ENCODE measurements around the gene FAM217B. TPM values are rescaled to one million over a fixed set of nuclear protein-coding genes. Genes with fewer than 3 reads are reported as not detected.

The FAM217B gene
- polyA plus RNA-seq, 1 of the 3 experiments (the other 2 are of a cell fraction) = 3.0 TPM

- no peak for TF ChIP-seq CTCF (IDR thresholded peaks at IDR 0.05)
- TF ChIP-seq, protein P1, sequence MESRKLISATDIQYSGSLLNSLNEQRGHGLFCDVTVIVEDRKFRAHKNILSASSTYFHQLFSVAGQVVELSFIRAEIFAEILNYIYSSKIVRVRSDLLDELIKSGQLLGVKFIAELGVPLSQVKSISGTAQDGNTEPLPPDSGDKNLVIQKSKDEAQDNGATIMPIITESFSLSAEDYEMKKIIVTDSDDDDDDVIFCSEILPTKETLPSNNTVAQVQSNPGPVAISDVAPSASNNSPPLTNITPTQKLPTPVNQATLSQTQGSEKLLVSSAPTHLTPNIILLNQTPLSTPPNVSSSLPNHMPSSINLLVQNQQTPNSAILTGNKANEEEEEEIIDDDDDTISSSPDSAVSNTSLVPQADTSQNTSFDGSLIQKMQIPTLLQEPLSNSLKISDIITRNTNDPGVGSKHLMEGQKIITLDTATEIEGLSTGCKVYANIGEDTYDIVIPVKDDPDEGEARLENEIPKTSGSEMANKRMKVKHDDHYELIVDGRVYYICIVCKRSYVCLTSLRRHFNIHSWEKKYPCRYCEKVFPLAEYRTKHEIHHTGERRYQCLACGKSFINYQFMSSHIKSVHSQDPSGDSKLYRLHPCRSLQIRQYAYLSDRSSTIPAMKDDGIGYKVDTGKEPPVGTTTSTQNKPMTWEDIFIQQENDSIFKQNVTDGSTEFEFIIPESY (IDR thresholded peaks at IDR 0.05; ENCODE audit: borderline replicate concordance, low read depth) = no peak
- TF ChIP-seq GATA2 (CRISPR knock-in tag; IDR thresholded peaks at IDR 0.05) = no peak
Observed at GRCh38 chr20:59985164-59985563, 45.0 kb downstream of the FAM217B start (continued).

DNA sequence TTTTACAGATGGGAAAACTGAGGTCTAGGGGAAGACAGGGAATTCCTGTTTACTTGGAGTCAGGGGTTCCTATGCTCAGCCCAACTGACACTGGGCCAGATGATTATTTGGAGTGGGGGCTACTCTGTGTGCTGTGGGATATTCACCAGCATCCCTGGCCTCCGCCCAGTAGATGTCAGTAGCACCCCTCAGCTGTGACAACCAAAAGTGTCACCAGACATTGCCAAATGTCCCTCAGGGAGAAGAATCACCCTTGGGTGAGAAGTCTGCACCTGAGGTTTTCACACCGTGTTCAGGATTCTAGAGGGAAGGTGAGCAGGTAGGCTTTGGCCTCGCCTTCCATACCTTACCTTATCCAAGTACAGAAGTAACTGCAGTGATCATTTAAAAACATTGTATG, 45.7 kb downstream of the FAM217B start:
- Histone ChIP-seq H3K4me3 (ENCODE audit: low read depth in 2 of 2, low read length in 1 of 2) (no peak overlapping the region), H3K36me3 (replicated peaks in 1 of 2; ENCODE audit: control insufficient read depth in 1 of 2, insufficient read depth in 2 of 2, low read length in 1 of 2) (no peaks in the 10 kb centered on the region), H3K27ac (ENCODE audit: low read depth in 2 of 2, low read length in 1 of 2) (no peak overlapping the region), H3K9ac (no peak overlapping the region), H3K4me2 (no peak overlapping the region), H3K4me1 (ENCODE audit: control insufficient read depth in 1 of 2, insufficient read depth in 2 of 2, low read depth in 1 of 2, low read length in 1 of 2) (no peaks in the 10 kb centered on the region), H3K27me3 (ENCODE audit: insufficient read depth) (no peaks in the 10 kb centered on the region), H3K9me3 (0 out of 2 replicates have a peak, but pooled peaks cover 3% of the 10 kb centered on the region), H2AFZ (ENCODE audit: low read depth) (no peak overlapping the region), H4K20me1 (ENCODE audit: insufficient read depth) (no peaks in the 10 kb centered on the region), H3F3A (replicated peaks; ENCODE audit: insufficient read depth) (no peaks in the 10 kb centered on the region), H3K9me2 (0 out of 2 replicates have a peak, but pooled peaks cover 3% of the 10 kb centered on the region), H3K79me2 (ENCODE audit: insufficient read depth) (no peaks in the 10 kb centered on the region)
- POLR2A ChIA-PET = no interaction called here
- no peak for DNase-seq
- 38% methylated on average over 3 of the region's 3 CpGs for WGBS (ENCODE audit: low lambda C conversion rate)
- CTCF ChIA-PET = interaction anchor here (1.0 to 1.1 kb wide), 3 partner anchors 13 to 31 kb away, joined by 3 read pairs; no protein-coding TSS in a partner anchor
- no peak for TF ChIP-seq GATA2 (CRISPR knock-in tag; IDR thresholded peaks at IDR 0.05)
- no peak for TF ChIP-seq SMC3 (IDR thresholded peaks at IDR 0.05; ENCODE audit: low read depth, low read length)
- TF ChIP-seq CTCF (IDR thresholded peaks at IDR 0.05) = no peak
- no peak for TF ChIP-seq TCF12 (IDR thresholded peaks at IDR 0.05)
- TF ChIP-seq REST (IDR thresholded peaks at IDR 0.05; ENCODE audit: low read depth, low read length) = no peak
- no peak for TF ChIP-seq ELF1 (IDR thresholded peaks at IDR 0.05)
- TF ChIP-seq, protein P2, sequence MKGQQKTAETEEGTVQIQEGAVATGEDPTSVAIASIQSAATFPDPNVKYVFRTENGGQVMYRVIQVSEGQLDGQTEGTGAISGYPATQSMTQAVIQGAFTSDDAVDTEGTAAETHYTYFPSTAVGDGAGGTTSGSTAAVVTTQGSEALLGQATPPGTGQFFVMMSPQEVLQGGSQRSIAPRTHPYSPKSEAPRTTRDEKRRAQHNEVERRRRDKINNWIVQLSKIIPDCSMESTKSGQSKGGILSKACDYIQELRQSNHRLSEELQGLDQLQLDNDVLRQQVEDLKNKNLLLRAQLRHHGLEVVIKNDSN (IDR thresholded peaks at IDR 0.05; ENCODE audit: borderline replicate concordance, low read depth) = no peak
- TF ChIP-seq NFIC (IDR thresholded peaks at IDR 0.05; ENCODE audit: borderline replicate concordance) = no peak
- TF ChIP-seq, protein P3, sequence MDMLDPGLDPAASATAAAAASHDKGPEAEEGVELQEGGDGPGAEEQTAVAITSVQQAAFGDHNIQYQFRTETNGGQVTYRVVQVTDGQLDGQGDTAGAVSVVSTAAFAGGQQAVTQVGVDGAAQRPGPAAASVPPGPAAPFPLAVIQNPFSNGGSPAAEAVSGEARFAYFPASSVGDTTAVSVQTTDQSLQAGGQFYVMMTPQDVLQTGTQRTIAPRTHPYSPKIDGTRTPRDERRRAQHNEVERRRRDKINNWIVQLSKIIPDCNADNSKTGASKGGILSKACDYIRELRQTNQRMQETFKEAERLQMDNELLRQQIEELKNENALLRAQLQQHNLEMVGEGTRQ (IDR thresholded peaks at IDR 0.05; ENCODE audit: borderline replicate concordance, low read depth, low read length) = no peak
- TF ChIP-seq RFX5 (IDR thresholded peaks at IDR 0.05; ENCODE audit: low read length) = no peak
- TF ChIP-seq SIN3A (IDR thresholded peaks at IDR 0.05; ENCODE audit: borderline replicate concordance, low read depth, low read length) = no peak
- no peak for TF ChIP-seq RCOR1 (IDR thresholded peaks at IDR 0.05; ENCODE audit: low read length)
- no peak for TF ChIP-seq NRF1 (IDR thresholded peaks at IDR 0.05; ENCODE audit: low read depth, low read length)
- TF ChIP-seq, protein P1 (IDR thresholded peaks at IDR 0.05; ENCODE audit: borderline replicate concordance, low read depth) = no peak
- TF ChIP-seq, protein P4, sequence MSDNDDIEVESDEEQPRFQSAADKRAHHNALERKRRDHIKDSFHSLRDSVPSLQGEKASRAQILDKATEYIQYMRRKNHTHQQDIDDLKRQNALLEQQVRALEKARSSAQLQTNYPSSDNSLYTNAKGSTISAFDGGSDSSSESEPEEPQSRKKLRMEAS (IDR thresholded peaks at IDR 0.05; ENCODE audit: low read depth) = no peak

All from SK-N-SH (cell line).